PFSK-1 (cell line): ENCODE results near the gene LDLRAD4.

ENCODE experiments used
- FOXP2 ChIP-seq: optimal IDR thresholded peaks from 2 replicates; pipeline ENCODE3; 2011; ENCODE audit warnings: borderline replicate concordance, control low read depth, inconsistent platforms; ENCODE audit not compliant: insufficient read depth; ENCODE audit errors: extremely low read length, extremely low read depth
- POLR2AphosphoS5 ChIP-seq: IDR thresholded peaks from 2 replicates; pipeline ENCODE4 v1.6.1; 2012; ENCODE audit warnings: low read depth, mild to moderate bottlenecking, control low read depth, low read length, moderate library complexity
- SIN3A ChIP-seq: IDR thresholded peaks from 2 replicates; pipeline ENCODE4 v1.6.1; 2012; ENCODE audit warnings: mild to moderate bottlenecking, low read length, moderate library complexity, borderline replicate concordance; ENCODE audit not compliant: insufficient read depth
- TAF1 ChIP-seq: IDR thresholded peaks from 2 replicates; pipeline ENCODE4 v1.6.1; 2012; ENCODE audit warnings: low read length, control low read depth, borderline replicate concordance; ENCODE audit not compliant: insufficient read depth
- TF ChIP-seq, protein P1 (sequence below), 2 experiments: IDR thresholded peaks; 2 replicates each; pipeline versions ENCODE4 v1.6.1 to v1.8.0; 2011 to 2012; ENCODE audit warnings: low read depth in 2 of 2, low read length in 2 of 2, control low read depth in 1 of 2, inconsistent platforms in 1 of 2, mild to moderate bottlenecking in 1 of 2, moderate library complexity in 1 of 2; ENCODE audit not compliant: insufficient read depth in 1 of 2

LDLRAD4 gene

DNA sequence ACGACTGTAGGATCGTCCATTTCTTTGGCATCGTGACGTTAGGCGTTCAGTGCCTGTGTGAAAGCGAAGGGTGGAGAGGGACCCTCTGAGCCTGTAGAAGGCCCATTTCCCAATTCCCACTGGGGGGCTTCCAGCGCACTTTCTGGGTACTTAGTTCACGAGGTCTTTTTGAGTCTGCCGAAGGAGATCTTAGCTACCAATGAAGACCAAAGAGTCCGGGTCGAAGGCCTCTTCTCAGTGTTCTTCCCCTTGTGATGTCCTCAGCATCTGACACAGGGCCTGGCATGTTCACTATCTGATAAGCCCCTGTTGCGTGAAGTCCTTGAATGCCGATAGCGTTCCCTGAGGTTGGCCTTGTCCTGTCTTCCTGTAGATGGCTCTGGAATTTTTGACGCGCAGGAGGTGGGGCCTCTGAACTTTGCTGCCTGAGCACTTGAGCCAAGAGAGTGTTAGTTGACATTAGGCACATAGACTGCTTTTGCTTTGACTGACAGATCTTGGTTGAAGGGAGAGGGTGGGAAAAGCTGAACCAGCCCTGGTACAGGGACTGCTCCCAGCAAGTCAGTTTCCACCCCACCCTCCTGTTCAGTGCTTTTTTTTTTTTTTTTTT is 52.8 kb downstream of the LDLRAD4 start:
- TF ChIP-seq, protein P1, sequence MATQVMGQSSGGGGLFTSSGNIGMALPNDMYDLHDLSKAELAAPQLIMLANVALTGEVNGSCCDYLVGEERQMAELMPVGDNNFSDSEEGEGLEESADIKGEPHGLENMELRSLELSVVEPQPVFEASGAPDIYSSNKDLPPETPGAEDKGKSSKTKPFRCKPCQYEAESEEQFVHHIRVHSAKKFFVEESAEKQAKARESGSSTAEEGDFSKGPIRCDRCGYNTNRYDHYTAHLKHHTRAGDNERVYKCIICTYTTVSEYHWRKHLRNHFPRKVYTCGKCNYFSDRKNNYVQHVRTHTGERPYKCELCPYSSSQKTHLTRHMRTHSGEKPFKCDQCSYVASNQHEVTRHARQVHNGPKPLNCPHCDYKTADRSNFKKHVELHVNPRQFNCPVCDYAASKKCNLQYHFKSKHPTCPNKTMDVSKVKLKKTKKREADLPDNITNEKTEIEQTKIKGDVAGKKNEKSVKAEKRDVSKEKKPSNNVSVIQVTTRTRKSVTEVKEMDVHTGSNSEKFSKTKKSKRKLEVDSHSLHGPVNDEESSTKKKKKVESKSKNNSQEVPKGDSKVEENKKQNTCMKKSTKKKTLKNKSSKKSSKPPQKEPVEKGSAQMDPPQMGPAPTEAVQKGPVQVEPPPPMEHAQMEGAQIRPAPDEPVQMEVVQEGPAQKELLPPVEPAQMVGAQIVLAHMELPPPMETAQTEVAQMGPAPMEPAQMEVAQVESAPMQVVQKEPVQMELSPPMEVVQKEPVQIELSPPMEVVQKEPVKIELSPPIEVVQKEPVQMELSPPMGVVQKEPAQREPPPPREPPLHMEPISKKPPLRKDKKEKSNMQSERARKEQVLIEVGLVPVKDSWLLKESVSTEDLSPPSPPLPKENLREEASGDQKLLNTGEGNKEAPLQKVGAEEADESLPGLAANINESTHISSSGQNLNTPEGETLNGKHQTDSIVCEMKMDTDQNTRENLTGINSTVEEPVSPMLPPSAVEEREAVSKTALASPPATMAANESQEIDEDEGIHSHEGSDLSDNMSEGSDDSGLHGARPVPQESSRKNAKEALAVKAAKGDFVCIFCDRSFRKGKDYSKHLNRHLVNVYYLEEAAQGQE (IDR thresholded peaks at IDR 0.05; ENCODE audit: insufficient read depth in 1 of 2, low read depth in 2 of 2, low read length in 2 of 2) = no peak
- TF ChIP-seq TAF1 = no peak
- TF ChIP-seq POLR2AphosphoS5 = no peak
- no peak for TF ChIP-seq SIN3A
- no peak for TF ChIP-seq FOXP2

DNA sequence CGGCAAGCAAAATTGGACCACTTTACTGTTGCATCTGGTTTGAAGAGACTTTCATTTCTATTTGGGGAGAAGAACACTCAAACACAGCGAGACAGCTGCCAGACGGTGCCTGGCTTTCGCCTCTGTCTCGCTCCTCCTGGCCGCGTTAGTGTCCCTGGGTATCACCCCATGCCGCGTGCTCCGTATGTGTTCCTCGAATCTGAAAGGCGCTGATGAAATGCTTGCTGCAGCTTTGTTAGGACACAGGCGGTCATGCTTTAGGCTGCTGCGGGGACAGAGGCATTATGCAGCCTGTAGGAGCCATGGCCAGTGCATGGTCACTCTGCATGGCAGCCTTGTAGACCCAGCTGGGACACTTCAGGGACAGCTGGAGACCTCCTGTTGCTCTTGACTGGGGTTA is 53.9 kb downstream of the LDLRAD4 start:
- TF ChIP-seq FOXP2 (no peak), TAF1 (no peak)

DNA sequence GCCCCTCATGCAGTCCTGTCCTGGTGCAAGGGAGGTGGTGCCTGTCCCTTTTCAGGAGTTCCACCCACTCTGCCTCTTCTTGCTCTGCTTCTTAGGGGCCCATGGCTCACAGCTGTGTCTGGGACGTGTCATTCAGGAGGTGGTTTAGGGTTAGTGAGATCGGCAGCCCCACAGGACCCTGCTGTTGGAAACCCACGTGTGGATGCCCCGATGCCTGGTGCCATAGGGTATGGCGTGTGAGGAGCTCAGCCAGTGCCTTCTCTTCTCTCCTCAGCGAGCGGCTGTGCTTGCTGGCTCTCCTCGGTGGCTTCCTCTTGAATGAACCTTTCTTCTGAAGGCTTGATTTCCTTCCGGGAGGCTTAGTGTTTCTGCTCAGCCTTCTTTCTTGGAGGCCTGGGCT is 55.2 kb downstream of the LDLRAD4 start:
- TF ChIP-seq FOXP2 = no peak
- TF ChIP-seq, protein P1 (IDR thresholded peaks at IDR 0.05; ENCODE audit: insufficient read depth in 1 of 2, low read depth in 2 of 2, low read length in 2 of 2) = no peak
- TF ChIP-seq SIN3A = no peak
- no peak for TF ChIP-seq TAF1
- TF ChIP-seq POLR2AphosphoS5 = no peak

DNA sequence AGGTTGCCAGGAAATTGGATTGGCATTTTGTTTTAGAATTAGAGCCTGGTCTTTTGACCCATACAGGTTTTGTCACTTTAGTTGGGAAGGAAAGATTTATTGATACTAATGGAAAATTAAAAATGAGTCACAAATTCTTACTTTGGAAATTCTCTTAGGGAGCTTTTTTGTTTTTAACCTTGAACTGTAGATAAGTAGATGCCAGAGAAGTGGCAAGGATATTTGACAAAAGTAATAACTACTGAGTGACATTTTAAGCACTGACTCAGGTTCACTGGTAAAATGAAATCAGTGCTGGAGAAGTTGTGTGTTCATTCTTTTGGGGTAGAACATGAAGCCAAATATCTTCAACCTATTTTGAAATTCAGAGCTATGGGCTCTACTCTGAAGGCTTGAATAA is 56.5 kb downstream of the LDLRAD4 start:
- TF ChIP-seq FOXP2 (no peak), SIN3A (no peak), TAF1 (no peak)

DNA sequence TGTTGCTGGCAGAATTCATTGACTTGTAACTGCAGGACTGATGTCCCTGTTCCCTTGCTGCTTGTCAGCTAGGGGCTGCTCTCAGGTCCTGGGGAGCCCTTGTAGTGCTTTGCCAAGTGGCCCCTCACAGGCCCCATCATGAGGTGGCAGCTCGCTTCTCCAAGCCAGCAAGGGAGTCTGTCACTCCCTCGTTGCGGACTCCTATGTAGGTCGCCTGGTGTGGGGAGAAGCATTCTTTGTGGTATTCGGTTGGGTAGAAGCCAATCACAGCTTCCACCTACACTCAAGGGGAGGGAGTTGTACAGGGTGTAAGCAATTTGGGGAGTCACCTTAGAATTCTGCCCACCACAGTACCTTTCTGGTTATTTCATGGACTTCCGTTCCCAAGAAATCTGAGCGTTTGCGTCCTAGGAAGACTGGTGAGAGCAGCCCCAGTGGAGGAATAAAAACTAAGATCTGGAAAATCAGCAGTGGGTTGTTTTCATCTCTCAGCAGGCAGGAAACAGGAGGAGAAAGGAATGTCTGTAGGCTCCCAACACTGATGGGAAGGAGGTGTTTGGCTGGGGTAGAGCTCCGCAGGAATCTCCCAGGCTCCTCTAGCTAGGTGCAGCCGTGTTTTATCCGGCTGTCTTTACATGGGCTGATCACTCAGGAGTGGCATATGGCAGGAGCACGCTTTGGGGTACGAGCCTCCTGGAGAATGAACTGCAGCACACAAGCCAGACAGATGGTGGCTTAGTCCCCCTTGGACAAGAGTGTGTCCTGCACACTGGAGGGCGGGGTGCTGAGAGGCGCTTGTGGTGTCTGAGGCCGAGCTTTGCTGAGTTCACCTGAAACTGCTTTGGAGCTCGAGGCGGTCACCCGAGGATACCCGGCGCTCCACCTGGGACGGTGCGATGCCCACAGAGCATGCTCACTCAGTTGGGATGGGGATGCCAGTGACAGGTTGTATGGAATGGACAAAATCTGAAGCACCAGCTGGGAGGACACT is 58.3 kb downstream of the LDLRAD4 start:
- no peak for TF ChIP-seq TAF1
- TF ChIP-seq FOXP2 = no peak
- no peak for TF ChIP-seq SIN3A

DNA sequence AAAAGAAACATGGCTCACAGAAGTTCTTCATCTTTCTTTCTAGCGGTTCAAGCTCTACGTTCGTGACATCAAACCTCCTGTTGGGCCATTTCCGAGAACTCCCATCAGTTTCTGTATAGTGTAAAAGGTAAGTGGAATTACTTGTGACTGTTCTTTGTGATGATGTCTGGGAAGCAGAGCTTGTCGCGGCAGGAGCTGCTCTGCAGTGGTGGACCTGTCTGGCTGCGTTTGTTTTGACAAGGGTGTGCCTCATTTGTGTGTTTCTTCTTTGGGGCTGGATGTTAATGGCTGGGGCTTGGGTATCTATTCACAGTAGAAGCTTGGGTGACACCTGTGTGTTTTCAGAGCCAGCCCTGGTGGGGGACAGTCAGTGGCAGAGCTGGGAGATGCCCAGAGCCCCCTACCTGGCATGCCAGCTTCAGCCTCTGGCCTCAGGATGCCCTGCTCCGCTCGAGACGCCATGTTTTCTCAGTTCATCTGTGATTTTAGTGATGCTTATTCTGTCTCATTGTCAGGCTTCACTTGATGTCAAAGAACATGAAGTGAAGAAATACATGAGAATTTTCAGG is 59.6 kb downstream of the LDLRAD4 start:
- TF ChIP-seq POLR2AphosphoS5 (no peak), SIN3A (no peak), FOXP2 (no peak), TAF1 (no peak)
- TF ChIP-seq, protein P1 (IDR thresholded peaks at IDR 0.05; ENCODE audit: insufficient read depth in 1 of 2, low read depth in 2 of 2, low read length in 2 of 2) = no peak
